GM10847 (cell line): ENCODE measurements around the gene ACOT7.

Source experiments
- POLR2A ChIP-seq: IDR thresholded peaks from 2 replicates; pipeline ENCODE4 v1.6.1; 2011; ENCODE audit not compliant: insufficient read length; ENCODE audit errors: extremely low read depth

The ACOT7 gene

GRCh38 chr1:6249739-6250689, 143.6 kb downstream of the ACOT7 start:
- no peak for TF ChIP-seq POLR2A

- no peak for TF ChIP-seq POLR2A
Measured at GRCh38 chr1:6248932-6249738, 144.4 kb downstream of the ACOT7 start.

GRCh38 chr1:6248161-6248776, 145.3 kb downstream of the ACOT7 start:
- no peak for TF ChIP-seq POLR2A

- no peak for TF ChIP-seq POLR2A
Measured at GRCh38 chr1:6247651-6248050, 145.9 kb downstream of the ACOT7 start.

GRCh38 chr1:6246497-6247467, 146.8 kb downstream of the ACOT7 start:
- no peak for TF ChIP-seq POLR2A

- no peak for TF ChIP-seq POLR2A
Measured at GRCh38 chr1:6245869-6246496, 147.6 kb downstream of the ACOT7 start.

- no peak for TF ChIP-seq POLR2A
Measured at GRCh38 chr1:6245086-6245868, 148.3 kb downstream of the ACOT7 start.

- TF ChIP-seq POLR2A, result no peak
Measured at GRCh38 chr1:6244401-6245049, 149.0 kb downstream of the ACOT7 start.

- no peak for TF ChIP-seq POLR2A
Measured at GRCh38 chr1:6243993-6244392, 149.6 kb downstream of the ACOT7 start, which contains the start of gene HES3. Gene HES3 (plus strand): TSS chr1:6244179. CDS start chr1:6244366, 187 bp downstream.

- no peak for TF ChIP-seq POLR2A
Measured at GRCh38 chr1:6243053-6243834, 150.3 kb downstream of the ACOT7 start.

- no peak for TF ChIP-seq POLR2A
Measured at GRCh38 chr1:6241887-6242740, 151.5 kb downstream of the ACOT7 start.
